Heart left ventricle (tissue), 16 donors: Measurements from ENCODE around the gene STK24. TPM values are rescaled to one million over a fixed set of nuclear protein-coding genes. Genes with fewer than 3 reads are reported as not detected.

Experiments
- ATAC-seq, 4 donors: fragments of 200-7000 bp; cut with Tn5 transposase; one replicate each; pipeline ENCODE4 v1.9.1; 2020 to 2022; ENCODE audit warnings: moderate library complexity in 4 of 4, mild to moderate bottlenecking in 3 of 4, moderate number of reproducible peaks in 1 of 4
- DNase-seq, 5 donors: peaks; one replicate each; pipeline ENCODE4 v3.0.0-alpha.2; 2020
- H3K27ac ChIP-seq, 12 donors: fragments of 200-600 bp; sonication (generic) in 4 of 12; one replicate each; pipeline versions ENCODE4 v1.5.0 to v1.8.0; 2016 to 2022; ENCODE audit warnings: mild to moderate bottlenecking in 2 of 12
- H3K27me3 ChIP-seq, 9 donors: fragments of 200-600 bp; sonication (generic) in 2 of 9; one replicate each; pipeline versions ENCODE4 v1.5.1 to v1.8.0; 2016 to 2022; ENCODE audit warnings: mild to moderate bottlenecking in 3 of 9
- H3K36me3 ChIP-seq, 9 donors: fragments of 200-600 bp; sonication (generic) in 2 of 9; one replicate each; pipeline versions ENCODE4 v1.5.0 to v1.8.0; 2018 to 2022; ENCODE audit warnings: mild to moderate bottlenecking in 2 of 9
- H3K4me1 ChIP-seq, 12 donors: fragments of 200-600 bp; sonication (generic) in 4 of 12; one replicate each; pipeline versions ENCODE4 v1.5.0 to v1.8.0; 2016 to 2022; ENCODE audit warnings: mild to moderate bottlenecking in 3 of 12
- H3K4me3 ChIP-seq, 12 donors: fragments of 200-600 bp; sonication (generic) in 4 of 12; one replicate each; pipeline versions ENCODE4 v1.5.0 to v1.8.0; 2017 to 2022; ENCODE audit warnings: mild to moderate bottlenecking in 9 of 12, moderate library complexity in 4 of 12
- H3K9me3 ChIP-seq, 12 donors: fragments of 200-600 bp; sonication (generic) in 4 of 12; one replicate each; pipeline versions ENCODE4 v1.5.0 to v1.8.0; 2016 to 2022; ENCODE audit warnings: mild to moderate bottlenecking in 1 of 12
- POLR2A ChIP-seq, 2 donors: fragments of 450-650 bp; IDR thresholded peaks; one replicate each; pipeline ENCODE4 v1.6.1; 2017; ENCODE audit warnings: antibody characterized with exemption in 2 of 2, mild to moderate bottlenecking in 2 of 2, moderate library complexity in 2 of 2
- WGBS, 4 donors: extraction: QIAGEN DNeasy Blood & Tissue Kit in 2 of 4; methylation state at CpG; one replicate each; pipeline versions ENCODE4 v1.1.5 to v1.1.7; 2013 to 2018; 5-methylcytosine and 5-hydroxymethylcytosine counted together
- intact Hi-C, 10 donors: fragments of 100-400 bp; cut with DNase I; formaldehyde crosslinking; loops; one replicate each; pipeline versions ENCODE4 v1.11.1 to v1.14.2; 2022
- polyA plus RNA-seq, 2 donors: library from polyadenylated mRNA; stranded (reverse); fragments of 200-250 nt; gene quantifications; one replicate each; pipeline ENCODE4 v1.2.3, GENCODE V29; 2013
- total RNA-seq, 9 donors: library from RNA; depleted of rRNA in 2 of 9; stranded (reverse); fragments of >200 nt in 2 of 9; fragmentation: NEBNext Ultra II Directional in 3 of 9; extraction: Animal tissue kit (Norgen Biotek cat#: 25700) in 3 of 9; gene quantifications; one replicate each; pipeline versions ENCODE4 v1.1.0 to v1.2.4, GENCODE V29; 2016 to 2023
- TF ChIP-seq, protein P1 (sequence below), 12 donors: fragments of 200-600 bp; sonication (generic) in 4 of 12; IDR thresholded peaks; one replicate each; pipeline versions ENCODE4 v1.5.0 to v1.8.0; 2018 to 2022; ENCODE audit warnings: antibody characterized with exemption in 12 of 12, mild to moderate bottlenecking in 5 of 12
- donor health status: ischemic (EF 13 %, LVEDD 7.1; RV severe dilation, severe dysfunction).
- donor health status: healthy with polysubstance abuse.
- donor health status: DM: no; HTN: yes; CAD: no.
- donor health status: DM: no; HTN: no; CAD: no.
- donor health status: ischemic (EF 25% LVEDD 6.9; RV normal size, moderate dysfunction).
- donor health status: ischemic (EF 25% LVEDD 5.7; RV mildly dilated, moderate dysfunction).
- donor health status: healthy.
- donor health status: DM: yes; HTN: yes; CAD: no.
- donor health status: ischemic (EF 35%, LVEDD 5.7; RV mildly dilated, moderate dysfunction).
- donor health status: nonischemic (EF 11% LVEDD 7.7; RV severe dilation, severe dysfunction).
- donor health status: DM: yes; HTN: yes; CAD: no.
- donor health status: PGD.
- donor health status: ischemic (EF 29% LVEDD 5.4; RV normal size, mild dysfunction).
- donor health status: nonischemic (EF 23%, LVEDD 6.1; RV moderate dilation, normal function).

The STK24 gene
- total and polyA plus RNA-seq, 11 donors = 26.6 to 82.6 (median 59.6) TPM

DNA sequence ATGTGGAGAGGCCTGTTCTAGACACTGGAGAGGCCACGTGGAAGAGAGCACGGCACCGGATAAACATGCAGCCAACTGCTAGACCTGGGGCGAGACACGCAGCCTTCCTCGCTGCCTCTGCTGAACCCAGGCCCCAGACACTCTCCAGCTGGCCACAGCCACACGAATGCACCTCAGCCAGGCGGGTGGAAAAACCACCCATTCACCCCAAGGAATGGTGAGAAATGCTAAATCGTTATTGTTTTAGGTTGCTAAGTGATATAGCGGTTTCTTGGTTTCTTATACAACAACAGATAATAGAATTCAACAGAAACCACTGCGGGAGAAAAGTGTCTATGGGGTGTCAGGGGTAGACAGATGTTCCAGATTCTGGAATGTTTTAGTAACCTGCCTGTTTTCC, 52.5 kb downstream of the STK24 start:
- H3K9me3 ChIP-seq = no peaks in the 10 kb centered on the region
- ATAC-seq (peak in 2 of 4 donors; percentile 25 to 29), DNase-seq (no peak)
- H3K36me3 ChIP-seq = no peaks in the 10 kb centered on the region
- H3K4me1 ChIP-seq = peaks cover 10 to 87% (median 72%) of the 10 kb centered on the region in 12 donors
- 77 to 87% (median 83%) methylated on average over 5 to 11 of the region's 11 CpGs for WGBS, 4 donors
- no peaks in the 10 kb centered on the region for H3K27me3 ChIP-seq
- peak overlapping the region in 2 of 12 donors; percentile 8 to 46 for H3K27ac ChIP-seq
- no peak overlapping the region for H3K4me3 ChIP-seq
- TF ChIP-seq POLR2A (IDR thresholded peaks at IDR 0.05) = no peak
- TF ChIP-seq, protein P1, sequence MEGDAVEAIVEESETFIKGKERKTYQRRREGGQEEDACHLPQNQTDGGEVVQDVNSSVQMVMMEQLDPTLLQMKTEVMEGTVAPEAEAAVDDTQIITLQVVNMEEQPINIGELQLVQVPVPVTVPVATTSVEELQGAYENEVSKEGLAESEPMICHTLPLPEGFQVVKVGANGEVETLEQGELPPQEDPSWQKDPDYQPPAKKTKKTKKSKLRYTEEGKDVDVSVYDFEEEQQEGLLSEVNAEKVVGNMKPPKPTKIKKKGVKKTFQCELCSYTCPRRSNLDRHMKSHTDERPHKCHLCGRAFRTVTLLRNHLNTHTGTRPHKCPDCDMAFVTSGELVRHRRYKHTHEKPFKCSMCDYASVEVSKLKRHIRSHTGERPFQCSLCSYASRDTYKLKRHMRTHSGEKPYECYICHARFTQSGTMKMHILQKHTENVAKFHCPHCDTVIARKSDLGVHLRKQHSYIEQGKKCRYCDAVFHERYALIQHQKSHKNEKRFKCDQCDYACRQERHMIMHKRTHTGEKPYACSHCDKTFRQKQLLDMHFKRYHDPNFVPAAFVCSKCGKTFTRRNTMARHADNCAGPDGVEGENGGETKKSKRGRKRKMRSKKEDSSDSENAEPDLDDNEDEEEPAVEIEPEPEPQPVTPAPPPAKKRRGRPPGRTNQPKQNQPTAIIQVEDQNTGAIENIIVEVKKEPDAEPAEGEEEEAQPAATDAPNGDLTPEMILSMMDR (IDR thresholded peaks at IDR 0.05) = no peak
- intact Hi-C loops = no loop called here

DNA sequence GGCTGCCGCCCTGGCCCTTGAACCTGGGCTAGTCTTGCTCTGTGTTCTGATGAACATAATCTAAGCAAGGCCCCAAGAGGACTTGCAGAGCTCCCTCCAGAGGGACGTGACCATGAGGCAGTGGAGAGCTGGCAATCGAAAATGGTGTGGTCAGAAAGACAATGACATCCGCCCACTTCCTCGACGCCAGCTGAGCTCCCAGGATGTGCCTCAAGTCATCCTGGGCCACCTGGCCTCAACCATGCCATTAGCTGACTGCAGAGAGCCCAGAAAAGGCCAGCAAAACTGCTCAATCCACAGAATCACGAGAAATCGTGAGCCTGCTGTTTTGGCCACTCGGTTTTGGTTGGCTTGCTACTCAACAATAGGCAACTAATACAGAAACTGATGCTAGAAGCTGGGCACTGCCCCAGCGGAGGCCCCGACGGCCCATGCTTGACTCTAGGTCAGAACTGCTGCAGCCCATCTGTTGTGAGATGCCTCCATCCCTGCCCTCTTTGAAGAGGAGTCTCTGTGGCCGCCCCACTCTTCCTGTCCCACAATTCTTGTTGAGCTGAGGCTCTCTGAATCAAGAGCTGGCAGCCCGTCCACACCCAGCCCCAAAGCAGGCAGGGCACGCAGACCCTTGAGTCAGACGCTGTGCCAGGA, 53.3 kb downstream of the STK24 start:
- no peak for DNase-seq
- ATAC-seq = no peak
- 90 to 92% (median 92%) methylated on average over 15 to 16 of the region's 16 CpGs for WGBS, 4 donors
- Histone ChIP-seq H3K4me1 (peaks cover 10 to 80% (median 66%) of the 10 kb centered on the region in 12 donors), H3K27me3 (no peaks in the 10 kb centered on the region), H3K27ac (no peak overlapping the region), H3K9me3 (no peaks in the 10 kb centered on the region), H3K4me3 (no peak overlapping the region), H3K36me3 (peaks cover 0 to 5% (median 0%) of the 10 kb centered on the region in 9 donors)
- TF ChIP-seq, protein P1 (IDR thresholded peaks at IDR 0.05) = no peak
- no peak for TF ChIP-seq POLR2A (IDR thresholded peaks at IDR 0.05)
- intact Hi-C loops = no loop called here

DNA sequence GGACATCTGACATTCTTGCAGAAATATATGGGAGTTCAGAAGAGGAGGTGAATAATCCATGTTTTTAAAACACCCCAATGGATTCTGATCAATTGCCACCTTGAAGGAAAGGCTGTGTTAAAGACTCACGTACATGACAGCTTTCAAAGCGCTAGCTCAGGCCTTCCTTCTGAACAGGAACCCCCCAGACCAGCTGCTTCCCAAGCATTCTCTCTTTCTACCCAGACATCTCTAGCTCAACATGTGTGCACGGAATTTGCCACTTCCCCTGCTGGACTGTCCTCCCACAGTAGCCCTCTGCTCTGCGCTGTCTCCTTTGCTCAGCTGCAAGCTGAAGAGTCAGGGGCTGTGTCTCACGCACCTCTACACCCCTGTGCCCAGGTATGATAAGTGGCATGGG, 54.5 kb downstream of the STK24 start:
- ATAC-seq (no peak), DNase-seq (no peak)
- H3K27me3 ChIP-seq = no peaks in the 10 kb centered on the region
- no peak for TF ChIP-seq POLR2A (IDR thresholded peaks at IDR 0.05)
- TF ChIP-seq, protein P1 (IDR thresholded peaks at IDR 0.05) = no peak
- peaks cover 0 to 17% (median 5%) of the 10 kb centered on the region in 9 donors for H3K36me3 ChIP-seq
- 77 to 91% (median 86%) methylated on average over 5 of the region's 5 CpGs for WGBS, 4 donors
- H3K4me1 ChIP-seq = peaks cover 10 to 87% (median 62%) of the 10 kb centered on the region in 12 donors
- H3K9me3 ChIP-seq = no peaks in the 10 kb centered on the region
- no peak overlapping the region for H3K4me3 ChIP-seq
- intact Hi-C loops = no loop called here
- no peak overlapping the region for H3K27ac ChIP-seq

DNA sequence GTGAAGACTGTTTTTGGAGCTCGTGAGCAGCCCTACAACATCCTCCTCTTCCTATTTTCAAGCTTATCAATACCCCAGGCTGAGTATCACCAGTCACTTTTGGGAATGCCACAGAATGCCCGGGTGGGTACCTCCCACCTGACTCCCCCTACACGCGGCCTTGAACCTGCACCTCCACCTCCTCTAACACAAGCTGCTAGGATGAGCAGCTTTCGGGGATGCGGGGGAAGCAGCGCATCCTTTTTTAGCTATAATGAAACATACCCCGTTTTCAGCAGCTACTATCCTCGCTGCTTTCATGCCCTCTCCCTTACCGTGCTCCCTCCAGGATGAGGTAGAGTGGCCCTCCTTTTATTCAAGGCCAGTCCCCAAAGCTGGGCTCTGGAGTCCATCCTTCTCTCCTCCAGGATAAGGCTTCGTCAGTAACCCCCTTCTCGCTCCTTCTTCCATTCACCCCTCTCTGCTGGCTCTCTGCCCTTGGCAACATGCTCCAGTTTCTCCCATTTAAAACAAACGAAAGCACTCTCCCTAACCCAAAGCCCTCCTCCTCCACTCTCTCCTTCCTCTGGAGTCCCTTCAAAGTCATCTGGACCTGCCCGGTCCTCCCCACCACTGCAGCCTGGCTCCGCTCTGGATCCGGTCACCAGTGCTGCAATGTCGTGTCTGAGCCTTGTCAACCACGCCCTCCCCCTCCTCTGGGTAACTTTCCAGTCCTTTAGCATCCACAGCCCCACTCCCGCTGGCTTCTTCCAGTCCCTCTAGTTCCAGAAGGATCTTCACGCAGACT, 55.3 kb downstream of the STK24 start:
- Histone ChIP-seq H3K4me1 (peaks cover 10 to 91% (median 63%) of the 10 kb centered on the region in 12 donors), H3K27me3 (no peaks in the 10 kb centered on the region), H3K27ac (no peak overlapping the region), H3K36me3 (peaks cover 0 to 23% (median 5%) of the 10 kb centered on the region in 9 donors), H3K4me3 (no peak overlapping the region), H3K9me3 (no peaks in the 10 kb centered on the region)
- ATAC-seq (peak in 2 of 4 donors; percentile 20 to 38), DNase-seq (no peak)
- intact Hi-C loops = no loop called here
- WGBS, 4 donors = 76 to 79% (median 77%) methylated on average over 20 of the region's 20 CpGs
- TF ChIP-seq, protein P1 (IDR thresholded peaks at IDR 0.05) = no peak
- TF ChIP-seq POLR2A (IDR thresholded peaks at IDR 0.05) = no peak
